ENCODE results near the gene ENDOG.

Gene ENDOG

DNA sequence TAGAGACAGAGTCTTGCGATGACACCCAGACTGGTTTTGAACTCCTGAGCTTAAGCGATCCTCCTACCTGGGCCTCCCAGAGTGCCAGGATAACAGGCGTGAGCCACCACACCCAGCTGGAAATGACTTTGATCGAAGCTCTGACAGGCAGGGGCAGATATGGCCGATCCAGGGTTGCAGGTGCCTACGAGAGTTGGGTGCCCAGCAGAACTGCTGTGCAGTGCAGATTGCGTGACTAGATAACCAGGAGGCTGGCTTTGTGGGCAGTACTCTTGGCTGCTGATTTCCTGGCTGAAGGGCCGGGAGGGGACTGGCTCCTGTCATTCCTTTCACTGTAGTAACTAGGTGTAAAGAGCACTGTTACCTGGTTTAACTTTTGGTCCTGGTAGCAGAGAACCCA, 19.4 kb upstream of the ENDOG start:
- no peak for DNase-seq (ENCODE audit: low read depth in 1 of 2, low spot score in 1 of 2)

DNA sequence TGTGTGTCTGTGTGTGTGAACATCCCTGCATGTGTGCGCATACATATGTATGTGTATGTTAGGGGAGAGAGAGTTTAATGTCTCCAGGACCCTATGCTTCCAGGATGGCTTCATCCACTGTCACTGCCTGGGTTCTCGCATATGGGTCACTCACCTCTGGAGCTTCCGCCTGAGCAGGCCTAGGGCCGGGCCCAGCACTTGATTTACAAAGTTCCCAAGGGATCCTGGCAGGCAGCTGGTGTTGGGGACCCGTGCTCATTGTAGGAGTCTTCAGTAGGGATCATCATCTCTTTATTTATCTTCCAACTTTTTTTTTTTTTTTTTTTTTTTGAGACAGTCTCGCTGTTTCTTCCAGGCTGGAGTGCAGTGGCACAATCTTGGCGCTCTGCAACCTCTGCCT, 18.2 kb upstream of the ENDOG start:
- no peak for DNase-seq (ENCODE audit: low read depth in 1 of 2, low spot score in 1 of 2)

DNA sequence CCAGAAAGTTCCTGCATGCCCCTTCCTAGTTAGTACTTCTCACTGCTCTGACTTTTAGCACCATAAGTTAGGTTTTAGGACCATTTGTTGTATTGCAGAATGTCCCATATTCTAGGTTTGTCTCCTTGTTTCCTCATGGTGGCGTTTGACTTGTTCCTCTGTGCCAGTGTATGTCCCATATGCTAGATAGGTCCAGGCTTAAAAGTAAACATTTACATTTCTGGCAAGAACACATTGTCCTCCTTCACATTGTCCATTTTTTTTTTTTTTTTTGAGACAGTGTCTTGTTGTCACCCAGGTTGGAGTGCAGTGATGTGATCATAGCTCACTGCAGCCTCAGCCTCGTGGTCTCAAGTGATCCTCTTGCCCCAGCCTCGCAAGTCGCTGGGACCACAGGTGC, 15.8 kb upstream of the ENDOG start:
- no peak for DNase-seq (ENCODE audit: low read depth in 1 of 2, low spot score in 1 of 2)

DNA sequence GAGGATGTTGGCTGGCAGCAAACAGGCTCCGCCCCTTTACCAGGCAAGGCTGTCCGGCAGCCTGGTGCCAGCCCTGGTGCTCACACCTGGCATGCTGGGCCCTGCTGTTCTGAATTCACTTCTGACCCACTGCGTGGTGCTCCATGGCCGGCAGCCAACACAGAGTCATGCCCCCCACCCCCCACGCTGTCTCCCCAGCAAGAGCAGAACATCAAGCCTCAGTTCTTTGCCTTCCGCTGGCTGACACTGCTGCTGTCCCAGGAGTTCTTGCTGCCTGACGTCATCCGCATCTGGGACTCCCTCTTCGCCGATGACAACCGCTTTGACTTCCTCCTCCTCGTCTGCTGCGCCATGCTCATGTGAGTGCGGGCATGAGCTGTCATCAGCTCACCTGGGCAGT, 12.6 kb upstream of the ENDOG start:
- no peak for DNase-seq (ENCODE audit: low read depth in 1 of 2, low spot score in 1 of 2)

DNA sequence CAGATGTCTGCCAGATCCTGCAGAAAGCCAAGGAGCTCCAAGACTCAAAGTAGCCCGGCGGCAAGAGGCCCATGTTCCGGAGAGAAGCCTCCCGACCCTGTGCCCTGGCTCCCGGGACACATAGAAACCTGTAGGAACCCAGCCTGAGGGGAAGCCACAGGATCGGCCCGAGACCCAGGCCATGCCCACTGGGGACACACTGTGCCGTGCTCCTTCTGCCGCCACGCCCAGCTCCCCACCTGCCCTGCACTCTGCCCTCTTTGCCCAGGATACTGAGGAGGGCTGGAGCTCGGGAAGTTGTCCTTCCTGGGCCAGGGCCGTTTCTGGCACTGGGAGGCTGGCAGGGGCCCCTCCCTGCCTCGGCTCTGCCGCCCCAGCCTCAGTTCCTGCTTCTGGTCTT, 10.5 kb upstream of the ENDOG start:
- DNase-seq (ENCODE audit: low read depth in 1 of 2, low spot score in 1 of 2), result no peak

DNA sequence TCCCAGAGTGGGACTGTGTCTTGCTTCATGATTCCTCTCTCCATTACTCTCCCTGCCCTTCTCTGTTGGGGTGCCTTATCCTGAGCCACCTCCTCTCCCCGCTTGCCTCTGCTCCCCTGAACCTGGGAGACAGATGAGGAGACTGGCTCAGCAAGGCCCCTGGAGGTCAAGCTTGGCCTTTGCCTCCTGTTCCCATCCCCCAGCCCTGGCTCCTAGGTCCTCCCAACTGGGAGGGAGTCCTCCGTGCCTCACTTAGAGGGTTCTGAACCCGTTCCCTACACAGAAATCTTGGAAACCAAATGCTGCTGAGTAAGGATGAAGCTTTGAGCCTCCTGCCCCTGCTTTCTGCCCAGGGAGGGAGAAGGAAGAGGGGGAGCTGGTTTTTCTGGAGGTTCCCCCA, 9.8 kb upstream of the ENDOG start:
- DNase-seq (ENCODE audit: low read depth in 1 of 2, low spot score in 1 of 2), result no peak

DNA sequence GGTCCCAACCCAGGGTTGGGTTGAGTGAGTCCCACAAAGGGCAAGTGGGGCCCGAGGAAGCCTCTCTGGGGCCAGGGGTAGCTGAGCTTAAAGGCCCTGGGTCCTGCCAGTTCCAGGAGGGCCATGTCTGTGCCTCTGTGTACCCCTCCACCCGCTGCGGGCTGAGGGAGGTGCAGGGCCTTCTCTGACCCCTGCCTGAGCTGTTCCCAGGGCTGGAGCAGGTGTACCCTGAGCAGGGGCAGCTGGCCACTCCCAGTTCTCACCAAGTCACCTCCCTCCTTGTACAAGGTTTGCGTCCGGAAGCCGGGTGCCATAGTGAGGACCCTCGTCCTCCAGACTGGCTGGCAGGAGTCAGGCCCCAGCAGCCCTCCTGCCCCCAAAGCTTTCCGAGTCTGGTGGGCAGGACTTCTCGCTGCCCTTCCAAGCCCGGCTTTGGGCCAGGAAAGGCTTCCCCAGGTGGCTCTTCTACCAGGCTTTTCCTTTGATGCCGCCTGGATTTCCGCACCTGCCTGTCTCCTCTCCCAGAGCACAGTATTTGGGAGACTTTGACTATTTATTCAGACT, 9.2 kb upstream of the ENDOG start:
- no peak for DNase-seq (ENCODE audit: low read depth in 1 of 2, low spot score in 1 of 2)

DNA sequence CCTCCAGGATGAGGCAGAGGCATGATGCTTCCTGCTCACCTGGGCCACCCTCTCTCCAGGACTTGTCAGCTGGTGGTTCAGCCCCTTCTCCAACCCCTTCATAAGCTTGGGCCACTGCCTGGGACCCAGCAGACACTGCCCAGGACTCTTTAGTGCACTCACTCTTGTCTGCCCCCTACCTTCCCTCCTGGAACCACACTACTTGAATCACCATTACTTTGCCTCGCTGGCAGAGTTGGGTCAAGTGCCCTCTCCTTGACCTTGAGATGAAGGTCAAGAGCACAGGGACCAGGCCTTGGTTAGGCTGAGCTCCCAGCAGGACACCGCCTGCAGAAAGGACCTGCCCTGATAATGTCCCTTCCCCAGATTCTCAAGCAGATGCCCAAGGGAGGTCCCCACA, 8.5 kb upstream of the ENDOG start:
- no peak for DNase-seq (ENCODE audit: low read depth in 1 of 2, low spot score in 1 of 2)

DNA sequence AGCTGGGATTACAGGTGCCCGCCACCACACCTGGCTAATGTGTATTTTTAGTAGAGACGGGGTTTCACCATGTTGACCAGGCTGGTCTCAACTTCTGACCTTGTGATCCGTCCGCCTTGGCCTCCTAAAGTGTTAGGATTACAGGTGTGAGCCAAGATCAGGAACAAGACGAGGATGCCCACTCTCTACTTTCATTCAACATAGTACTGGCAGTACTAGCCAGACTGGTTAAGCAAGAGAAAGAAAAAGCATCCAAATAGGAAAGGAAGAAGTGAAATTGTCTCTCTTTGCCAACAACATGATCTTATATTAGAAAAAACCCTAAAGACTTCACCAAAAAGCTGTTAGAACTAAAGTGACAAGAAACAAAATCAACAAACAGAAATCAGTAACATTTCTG, 7.4 kb upstream of the ENDOG start:
- DNase-seq (ENCODE audit: low read depth in 1 of 2, low spot score in 1 of 2), result no peak

DNA sequence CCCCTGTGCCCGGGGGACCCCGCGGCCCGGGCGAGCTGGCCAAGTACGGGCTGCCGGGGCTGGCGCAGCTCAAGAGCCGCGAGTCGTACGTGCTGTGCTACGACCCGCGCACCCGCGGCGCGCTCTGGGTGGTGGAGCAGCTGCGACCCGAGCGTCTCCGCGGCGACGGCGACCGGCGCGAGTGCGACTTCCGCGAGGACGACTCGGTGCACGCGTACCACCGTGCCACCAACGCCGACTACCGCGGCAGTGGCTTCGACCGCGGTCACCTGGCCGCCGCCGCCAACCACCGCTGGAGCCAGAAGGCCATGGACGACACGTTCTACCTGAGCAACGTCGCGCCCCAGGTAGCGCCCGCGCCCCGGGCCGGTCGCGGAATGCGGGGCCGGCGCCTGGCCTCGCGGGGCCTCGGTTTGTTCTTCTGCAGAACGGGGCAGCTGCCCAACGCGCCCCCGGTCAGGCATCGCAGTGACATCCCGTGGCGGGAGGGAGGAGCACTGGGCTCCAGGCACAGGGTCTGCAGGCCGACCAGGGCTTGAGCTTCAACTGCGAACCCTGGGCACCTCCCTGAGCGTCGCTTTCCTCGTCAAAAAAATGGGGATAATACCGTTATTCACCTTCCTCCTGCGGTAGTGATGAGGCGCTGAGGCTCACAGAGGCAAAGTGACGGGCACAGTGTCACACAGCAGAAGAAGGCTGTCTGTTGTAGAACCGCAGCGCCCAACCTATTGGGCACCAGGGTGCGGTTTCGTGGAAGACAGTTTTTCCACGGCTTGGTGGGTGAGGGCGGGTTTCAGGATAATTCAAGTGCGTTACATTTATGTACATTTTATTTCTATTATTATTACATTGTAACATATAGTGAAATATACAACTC, 777 bp downstream of the ENDOG start:
- DNase-seq (ENCODE audit: low read depth in 1 of 2, low spot score in 1 of 2), result peak in 1 of 2 donors; percentile 18

DNA sequence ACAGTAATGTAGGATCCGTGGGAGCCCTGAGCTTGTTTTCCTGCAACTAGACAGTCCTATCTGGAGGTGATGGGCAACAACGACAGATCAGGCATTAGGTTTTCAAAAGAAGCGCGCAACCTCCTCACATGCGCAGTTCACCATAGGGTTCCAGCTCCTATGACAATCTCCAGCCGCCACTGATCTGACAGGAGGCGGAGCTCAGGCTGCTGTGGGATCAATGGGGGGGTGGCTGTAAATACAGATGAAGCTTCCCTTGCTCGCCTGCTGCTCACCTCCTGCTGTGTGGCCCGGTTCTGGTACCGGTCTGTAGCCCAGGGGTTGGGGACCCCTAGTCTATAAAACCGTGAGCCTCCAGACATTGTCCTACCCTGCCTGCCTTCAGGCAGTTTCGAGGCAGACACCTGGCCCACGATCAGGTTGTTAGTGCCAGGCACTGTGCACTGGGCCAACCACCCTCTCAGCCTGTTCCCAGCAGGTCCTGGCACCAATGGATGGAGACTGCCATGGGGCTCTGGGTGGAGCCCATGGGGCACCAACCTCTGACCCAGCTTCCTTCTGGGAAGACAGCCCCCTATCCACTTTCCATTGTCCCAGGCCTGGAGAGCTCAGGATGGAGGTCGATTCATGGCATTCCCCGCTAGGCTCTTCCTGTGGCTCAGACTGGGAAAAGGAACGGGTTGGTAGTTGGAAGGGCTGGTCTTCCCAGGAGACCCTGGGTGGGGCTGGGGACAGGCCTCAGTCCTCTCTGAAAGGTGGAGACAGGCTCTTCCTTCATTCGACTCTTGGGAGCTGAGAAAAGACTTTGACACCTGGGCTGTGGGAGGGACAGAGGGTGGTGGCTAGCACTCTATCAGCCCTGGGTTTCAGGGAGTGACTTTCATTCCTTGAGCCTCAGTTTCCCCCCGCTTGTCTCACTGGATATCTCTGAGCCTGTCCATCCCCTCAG, 1.7 kb downstream of the ENDOG start:
- DNase-seq (ENCODE audit: low read depth in 1 of 2, low spot score in 1 of 2), result no peak

DNA sequence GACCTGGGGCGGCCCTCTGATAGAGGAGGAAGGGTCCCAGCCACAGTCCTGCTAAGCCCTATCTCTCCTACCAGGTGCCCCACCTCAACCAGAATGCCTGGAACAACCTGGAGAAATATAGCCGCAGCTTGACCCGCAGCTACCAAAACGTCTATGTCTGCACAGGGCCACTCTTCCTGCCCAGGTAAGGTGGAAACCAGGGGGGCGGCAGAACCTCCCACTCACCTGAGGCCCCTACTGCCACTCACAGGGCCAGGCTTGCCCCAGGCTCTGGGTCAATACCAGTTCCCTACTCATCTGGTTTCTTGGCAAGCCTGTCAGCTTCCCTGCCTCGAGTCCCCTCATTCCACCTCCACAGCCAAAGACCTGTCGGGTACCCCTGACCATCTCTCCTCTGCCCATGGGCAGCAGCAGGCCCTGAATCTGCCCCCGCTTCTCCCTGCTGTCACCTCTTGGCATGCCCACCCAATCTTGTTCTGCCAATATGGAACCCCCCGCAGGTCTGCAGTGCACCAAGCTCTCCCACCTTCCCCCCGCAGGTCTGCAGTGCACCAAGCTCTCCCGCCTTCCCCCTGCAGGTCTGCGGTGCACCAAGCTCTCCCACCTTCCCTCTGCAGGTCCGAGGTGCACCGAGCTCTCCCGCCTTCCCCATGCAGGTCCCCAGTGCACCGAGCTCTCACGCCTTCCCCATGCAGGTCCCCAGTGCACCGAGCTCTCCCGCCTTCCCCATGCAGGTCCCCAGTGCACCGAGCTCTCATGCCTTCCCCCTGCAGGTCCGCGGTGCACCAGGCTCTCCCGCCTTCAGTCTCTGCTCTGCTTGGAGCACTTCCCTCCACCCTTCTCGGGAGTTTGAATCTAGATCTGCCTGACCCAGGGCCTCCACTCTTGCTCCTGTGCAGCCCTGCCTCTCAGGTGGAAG, 2.6 kb downstream of the ENDOG start:
- DNase-seq (ENCODE audit: low read depth in 1 of 2, low spot score in 1 of 2), result no peak

DNA sequence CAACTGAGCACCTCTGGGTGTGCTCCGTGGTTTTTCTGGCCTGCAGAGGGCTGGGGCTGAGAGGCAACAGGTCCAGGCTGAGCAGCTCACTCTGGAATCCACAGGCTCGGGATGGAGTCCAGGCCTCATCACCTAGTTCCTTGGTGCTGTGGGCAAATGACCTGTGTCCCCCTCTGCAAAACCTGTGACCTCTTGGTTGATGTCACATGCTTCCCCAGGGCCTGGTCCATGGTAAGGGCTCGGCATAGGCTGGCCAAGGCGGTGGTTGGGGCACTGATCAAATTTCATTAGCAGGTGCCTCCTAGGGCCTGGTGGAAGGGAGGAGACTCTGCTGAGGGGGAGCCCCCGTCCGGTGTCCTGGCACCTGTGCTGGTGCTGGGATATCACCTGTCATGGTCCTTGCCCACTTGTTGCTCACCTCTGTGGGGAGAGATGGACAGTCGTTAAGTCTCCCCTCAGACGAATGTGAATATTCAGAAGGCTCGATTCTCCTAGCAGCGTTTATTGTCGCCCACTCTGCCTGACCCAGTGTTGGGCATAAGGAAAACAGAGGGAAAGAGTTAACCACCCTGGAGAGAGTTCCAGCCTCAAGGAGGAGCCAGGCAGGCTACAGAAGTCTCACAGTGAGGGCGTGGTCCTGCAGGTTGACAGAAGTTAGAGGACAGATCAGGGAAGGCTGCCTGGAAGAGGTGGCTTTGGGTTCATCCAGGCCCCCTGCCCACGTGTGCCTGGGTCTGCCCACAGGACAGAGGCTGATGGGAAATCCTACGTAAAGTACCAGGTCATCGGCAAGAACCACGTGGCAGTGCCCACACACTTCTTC, 3.5 kb downstream of the ENDOG start:
- no peak for DNase-seq (ENCODE audit: low read depth in 1 of 2, low spot score in 1 of 2)

DNA sequence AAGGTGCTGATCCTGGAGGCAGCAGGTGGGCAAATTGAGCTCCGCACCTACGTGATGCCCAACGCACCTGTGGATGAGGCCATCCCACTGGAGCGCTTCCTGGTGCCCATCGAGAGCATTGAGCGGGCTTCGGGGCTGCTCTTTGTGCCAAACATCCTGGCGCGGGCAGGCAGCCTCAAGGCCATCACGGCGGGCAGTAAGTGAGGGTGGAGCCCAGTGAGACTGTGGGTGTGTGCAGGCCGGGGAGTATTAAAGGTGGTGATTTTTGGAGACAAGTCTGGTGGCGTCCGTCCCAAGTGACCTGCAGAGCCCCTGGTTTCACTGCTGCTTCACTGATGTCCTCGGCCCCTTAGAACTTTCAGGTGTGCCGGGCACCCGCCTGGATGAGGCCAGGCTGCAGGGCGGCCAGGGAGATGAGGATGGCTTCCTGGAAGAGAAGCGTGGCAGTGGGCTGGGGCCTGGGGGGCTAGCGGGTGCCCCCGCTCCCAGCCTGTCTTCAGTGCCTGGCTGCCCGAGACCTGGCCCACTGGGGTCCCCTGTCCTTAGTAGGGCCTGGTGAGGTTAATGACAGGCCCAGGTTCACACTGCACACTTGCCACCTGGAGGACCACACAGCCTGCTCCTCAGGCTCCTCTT, 4.2 kb downstream of the ENDOG start:
- DNase-seq (ENCODE audit: low read depth in 1 of 2, low spot score in 1 of 2), result no peak

DNA sequence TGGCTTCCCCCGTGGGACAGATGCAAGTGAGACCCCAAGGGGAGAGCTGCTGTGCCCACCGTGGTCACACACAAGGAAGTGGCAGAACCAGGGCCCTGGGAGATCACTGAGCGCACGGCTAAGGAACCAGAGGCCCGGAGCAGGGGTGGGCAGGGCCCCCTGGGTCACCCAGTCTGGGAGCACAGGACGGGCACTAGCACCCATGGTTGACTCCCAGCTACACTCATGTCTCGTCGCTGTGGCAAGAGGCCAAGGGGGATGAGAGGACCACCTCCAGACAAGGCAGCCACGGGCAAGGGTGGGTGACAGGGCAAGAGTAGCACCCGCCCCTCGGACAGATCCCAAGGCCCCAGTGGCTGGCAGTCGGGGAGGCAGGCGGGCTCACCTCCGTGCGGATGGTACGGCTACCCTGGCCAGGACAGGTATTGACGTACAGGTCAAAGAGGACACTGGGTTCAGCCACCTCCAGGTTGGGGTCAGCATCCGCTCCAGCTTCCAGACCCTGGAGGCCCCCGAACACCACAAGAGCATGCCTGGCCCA, 5.1 kb downstream of the ENDOG start:
- no peak for DNase-seq (ENCODE audit: low read depth in 1 of 2, low spot score in 1 of 2)

DNA sequence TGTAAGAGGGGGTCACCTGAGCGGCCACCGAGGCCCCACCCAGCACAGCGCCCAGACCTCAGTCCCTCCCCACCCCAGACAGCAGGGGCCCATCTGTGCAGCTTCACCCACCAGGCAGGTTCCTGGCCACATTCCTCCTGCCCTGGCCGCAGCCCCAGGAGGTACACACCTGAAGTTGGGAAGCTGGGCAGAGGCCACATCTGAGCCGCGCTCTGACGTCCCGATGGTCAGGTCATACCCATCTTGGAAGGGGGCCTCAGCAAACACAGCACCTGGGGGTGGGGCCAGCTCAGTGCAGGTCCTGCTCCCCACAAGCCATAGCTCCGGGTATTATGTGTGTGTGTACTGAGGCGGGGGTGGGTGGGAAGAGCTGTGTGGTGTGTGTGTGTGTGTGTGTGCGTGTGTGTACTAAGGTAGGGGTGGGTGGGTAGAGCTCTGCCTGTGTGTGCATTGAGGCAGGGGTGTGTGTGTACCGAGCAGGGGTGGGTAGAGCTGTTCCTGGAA, 5.7 kb downstream of the ENDOG start:
- no peak for DNase-seq (ENCODE audit: low read depth in 1 of 2, low spot score in 1 of 2)

DNA sequence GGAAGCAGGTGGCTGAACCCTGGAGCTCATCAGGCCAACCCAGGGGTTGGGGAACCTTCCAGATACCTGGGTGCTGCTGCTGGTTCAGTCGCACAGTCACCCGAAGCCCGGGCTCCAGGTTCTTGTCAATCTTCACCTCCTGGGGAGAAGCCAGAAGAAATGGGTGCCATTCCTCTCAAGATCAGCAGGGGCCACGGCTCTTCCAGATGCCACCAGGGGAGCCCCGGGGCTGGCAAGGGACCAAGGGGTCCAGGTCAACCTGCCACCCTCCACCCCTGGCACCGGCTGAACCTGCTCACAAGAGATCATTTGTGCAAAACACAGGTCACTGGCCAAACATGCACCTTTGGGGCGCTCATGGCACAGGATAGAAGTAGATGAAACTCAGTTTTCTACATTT, 6.6 kb downstream of the ENDOG start:
- DNase-seq (ENCODE audit: low read depth in 1 of 2, low spot score in 1 of 2), result no peak

DNA sequence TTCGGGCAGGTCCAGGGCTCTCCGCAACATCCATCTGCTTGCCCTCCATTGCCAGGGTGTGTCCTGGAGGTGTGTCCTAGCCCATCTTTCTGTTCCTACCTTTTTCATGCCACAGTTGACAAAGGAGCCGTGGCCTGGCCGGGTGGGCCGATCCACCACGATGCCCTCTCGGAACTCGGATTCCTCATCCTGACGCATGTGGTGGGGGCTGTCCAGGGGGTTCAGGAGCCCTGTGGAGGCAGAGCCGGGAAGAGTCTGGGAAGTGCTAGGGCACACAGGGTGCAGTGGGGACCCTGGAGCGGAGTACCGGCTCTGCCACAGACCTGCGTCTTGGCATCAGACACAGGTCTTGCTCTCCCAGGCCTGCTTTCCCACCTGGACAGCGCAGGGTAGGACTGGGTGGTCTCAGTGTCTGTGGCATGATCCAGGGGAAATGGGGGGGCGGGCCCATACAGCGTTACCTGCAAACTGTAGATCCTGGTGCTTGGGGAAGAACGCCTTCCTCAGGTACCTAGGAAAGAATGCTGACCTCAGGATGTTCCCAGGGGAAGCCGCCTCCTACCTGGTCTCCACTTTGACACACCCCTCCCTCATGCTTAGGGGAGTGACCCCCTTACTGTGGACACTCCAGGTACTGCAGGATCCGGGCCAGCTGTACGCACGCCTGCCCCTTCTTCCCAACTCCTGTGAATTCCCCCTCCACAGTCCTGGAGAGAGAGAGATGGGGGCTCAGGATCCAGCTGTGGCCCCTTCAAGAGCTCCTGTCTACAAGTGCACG, 7.8 kb downstream of the ENDOG start:
- no peak for DNase-seq (ENCODE audit: low read depth in 1 of 2, low spot score in 1 of 2)

All from activated CD4-positive, alpha-beta T cell treated with anti-CD3 and anti-CD28 coated beads, Interleukin-2, amount 50 U/mL, for 24 hours (primary cell).